ENCODE data around the gene AGAP9.
"Not testable (repeated sequence)": the region's sequence is repeated elsewhere in the genome, so short reads cannot be mapped to it uniquely, and the experiment has no call there.

GRCh38 chr10:47467458-47467857, 56.0 kb downstream of the AGAP9 start:
- not testable (repeated sequence) for TF ChIP-seq CTCF, POLR2A (IDR thresholded peaks at IDR 0.05)

All from heart left ventricle (tissue), 13 donors.